Vagina (tissue), 2 donors: ENCODE results near the gene TACR1.

ENCODE experiments used
- CTCF ChIP-seq, 3 experiments: fragments of 450-650 bp in 2 of 3; fragments of 200-600 bp in 1 of 3; sonication (generic) in 1 of 3; IDR thresholded peaks; one replicate each; pipeline ENCODE4 v1.5.1; 2017 to 2019; ENCODE audit warnings: antibody characterized with exemption in 3 of 3, mild to moderate bottlenecking in 2 of 3, moderate library complexity in 2 of 3
- POLR2A ChIP-seq, 2 donors: fragments of 450-650 bp; IDR thresholded peaks; one replicate each; pipeline ENCODE4 v1.6.1; 2017; ENCODE audit warnings: antibody characterized with exemption in 2 of 2, mild to moderate bottlenecking in 2 of 2, moderate library complexity in 2 of 2
- POLR2AphosphoS5 ChIP-seq, 2 donors: sonication (generic); formaldehyde crosslinking; IDR thresholded peaks; one replicate each; pipeline ENCODE4 v1.9.0; 2017; ENCODE audit warnings: antibody characterized with exemption in 2 of 2, mild to moderate bottlenecking in 2 of 2, low read depth in 1 of 2; ENCODE audit not compliant: insufficient read depth in 1 of 2

GRCh38 chr2:75134860-75135259 is 64.5 kb downstream of the TACR1 start:
- TF ChIP-seq CTCF (IDR thresholded peaks at IDR 0.05) (no peak), POLR2A (IDR thresholded peaks at IDR 0.05) (no peak), POLR2AphosphoS5 (IDR thresholded peaks at IDR 0.05; ENCODE audit: insufficient read depth in 1 of 2, low read depth in 1 of 2) (no peak)
